Liver (tissue), 9 donors: ENCODE data around the gene PRDM5. TPM values are rescaled to one million over a fixed set of nuclear protein-coding genes. Genes with fewer than 3 reads are reported as not detected.

Experiments
- DNase-seq: peaks from one replicate; pipeline ENCODE4 v3.0.0-alpha.2; 2017; ENCODE audit warnings: low spot score
- H3K27ac ChIP-seq, 2 donors: one replicate each; pipeline ENCODE4 v1.7.0; 2013; ENCODE audit warnings: inconsistent platforms in 2 of 2, low read length in 2 of 2, control low read depth in 1 of 2, low read depth in 1 of 2, mild to moderate bottlenecking in 1 of 2
- H3K27me3 ChIP-seq, 4 donors: one replicate each; pipeline versions ENCODE4 v1.6.1 to v1.7.0; 2013; ENCODE audit warnings: low read length in 3 of 4, inconsistent platforms in 1 of 4, mild to moderate bottlenecking in 1 of 4, moderate library complexity in 1 of 4; ENCODE audit not compliant: control insufficient read depth in 4 of 4, insufficient read depth in 4 of 4
- H3K36me3 ChIP-seq, 4 donors: one replicate each; pipeline versions ENCODE4 v1.6.1 to v1.7.0; 2013; ENCODE audit warnings: low read length in 3 of 4, mild to moderate bottlenecking in 3 of 4, low read depth in 1 of 4, moderate library complexity in 1 of 4; ENCODE audit not compliant: control insufficient read depth in 4 of 4, insufficient read depth in 3 of 4
- H3K4me1 ChIP-seq, 4 donors: one replicate each; pipeline versions ENCODE4 v1.6.1 to v1.7.0; 2013; ENCODE audit warnings: low read length in 3 of 4, mild to moderate bottlenecking in 3 of 4, moderate library complexity in 1 of 4; ENCODE audit not compliant: control insufficient read depth in 4 of 4, insufficient read depth in 4 of 4
- H3K4me3 ChIP-seq, 3 donors: one replicate each; pipeline versions ENCODE4 v1.6.1 to v1.7.0; 2013; ENCODE audit warnings: low read length in 3 of 3, control low read depth in 1 of 3, low read depth in 1 of 3, mild to moderate bottlenecking in 1 of 3
- H3K9ac ChIP-seq, 2 donors: one replicate each; pipeline ENCODE4 v1.7.0; 2013; ENCODE audit warnings: low read length in 2 of 2, mild to moderate bottlenecking in 2 of 2, moderate library complexity in 2 of 2, control low read depth in 1 of 2, low read depth in 1 of 2
- H3K9me3 ChIP-seq, 4 donors: one replicate each; pipeline versions ENCODE4 v1.6.1 to v1.7.0; 2013; ENCODE audit warnings: low read length in 3 of 4; ENCODE audit not compliant: control insufficient read depth in 4 of 4
- FOXA1 ChIP-seq: IDR thresholded peaks from 2 replicates; pipeline ENCODE4 v1.6.1; 2016; ENCODE audit warnings: antibody characterized with exemption
- FOXA2 ChIP-seq: IDR thresholded peaks from 2 replicates; pipeline ENCODE4 v1.6.1; 2016; ENCODE audit warnings: antibody characterized with exemption
- GABPA ChIP-seq, 2 donors: IDR thresholded peaks in 1 of 2; conservative IDR thresholded peaks in 1 of 2; 2 replicates each; pipeline ENCODE4 v1.6.1; 2016; ENCODE audit warnings: antibody characterized with exemption in 2 of 2, mild to moderate bottlenecking in 1 of 2, moderate library complexity in 1 of 2
- HNF4A ChIP-seq, 2 donors: conservative IDR thresholded peaks; 2 replicates each; pipeline ENCODE4 v1.6.1; 2016; ENCODE audit warnings: antibody characterized with exemption in 2 of 2, mild to moderate bottlenecking in 2 of 2
- JUND ChIP-seq, 2 donors: IDR thresholded peaks; 2 replicates each; pipeline ENCODE4 v1.6.1; 2016; ENCODE audit warnings: antibody characterized with exemption in 2 of 2
- NR2F2 ChIP-seq: IDR thresholded peaks from 2 replicates; pipeline ENCODE4 v1.6.1; 2016; ENCODE audit warnings: antibody characterized with exemption
- RAD21 ChIP-seq, 2 donors: IDR thresholded peaks; 2 replicates each; pipeline ENCODE4 v1.6.1; 2016; ENCODE audit warnings: antibody characterized with exemption in 2 of 2, mild to moderate bottlenecking in 2 of 2
- RXRA ChIP-seq, 2 donors: IDR thresholded peaks; 2 replicates each; pipeline ENCODE4 v1.6.1; 2017 to 2018; ENCODE audit warnings: antibody characterized with exemption in 2 of 2, mild to moderate bottlenecking in 1 of 2
- SP1 ChIP-seq: IDR thresholded peaks from 2 replicates; pipeline ENCODE4 v1.6.1; 2018; ENCODE audit warnings: antibody characterized with exemption, mild to moderate bottlenecking
- TAF1 ChIP-seq: conservative IDR thresholded peaks from 2 replicates; pipeline ENCODE4 v1.6.1; 2016; ENCODE audit warnings: antibody characterized with exemption, mild to moderate bottlenecking
- YY1 ChIP-seq: IDR thresholded peaks from 2 replicates; pipeline ENCODE4 v1.6.1; 2016; ENCODE audit warnings: antibody characterized with exemption, mild to moderate bottlenecking
- WGBS: extraction: QIAGEN DNeasy Blood & Tissue Kit; methylation state at CpG from one replicate; pipeline ENCODE4 v1.1.7; 2013; 5-methylcytosine and 5-hydroxymethylcytosine counted together
- polyA plus RNA-seq, 2 donors: library from polyadenylated mRNA; stranded (reverse) in 1 of 2; unstranded in 1 of 2; fragments of 200-250 nt in 1 of 2; fragments of >200 nt in 1 of 2; fragmentation: Nextera tagmentation in 1 of 2; extraction: Ambion mirVana in 1 of 2; gene quantifications; one replicate each; pipeline versions ENCODE4 v1.2.1 to v1.2.3, GENCODE V29; 2013 to 2015
- total RNA-seq, 2 donors: library from RNA; depleted of rRNA; stranded (reverse); fragments of >200 nt; gene quantifications; one replicate each; pipeline ENCODE4 v1.2.3, GENCODE V29; 2014
- TF ChIP-seq, protein P1 (sequence below): IDR thresholded peaks from 2 replicates; pipeline ENCODE4 v1.6.1; 2016; ENCODE audit warnings: antibody characterized with exemption
- TF ChIP-seq, protein P2 (sequence below): IDR thresholded peaks from 2 replicates; pipeline ENCODE4 v1.6.1; 2016; ENCODE audit warnings: antibody characterized with exemption
- TF ChIP-seq, protein P3 (sequence below): fragments of 150-350 bp; IDR thresholded peaks from 2 replicates; pipeline ENCODE4 v1.5.1; 2017; ENCODE audit warnings: improper control_type of control experiment, low read depth, low read length; ENCODE audit not compliant: missing input control
- TF ChIP-seq, protein P4 (sequence below): IDR thresholded peaks from 2 replicates; pipeline ENCODE4 v1.6.1; 2016; ENCODE audit warnings: antibody characterized with exemption
- TF ChIP-seq, protein P5 (sequence below): IDR thresholded peaks from 2 replicates; pipeline ENCODE4 v1.6.1; 2016; ENCODE audit warnings: antibody characterized with exemption, mild to moderate bottlenecking
- donor health status: healthy.
- donor health status: healthy.
- donor health status: healthy.
- donor health status: healthy.
- donor health status: healthy.

PRDM5 gene
- total and polyA plus RNA-seq, 4 donors = 0.17 to 4.0 (median 1.1) TPM

DNA sequence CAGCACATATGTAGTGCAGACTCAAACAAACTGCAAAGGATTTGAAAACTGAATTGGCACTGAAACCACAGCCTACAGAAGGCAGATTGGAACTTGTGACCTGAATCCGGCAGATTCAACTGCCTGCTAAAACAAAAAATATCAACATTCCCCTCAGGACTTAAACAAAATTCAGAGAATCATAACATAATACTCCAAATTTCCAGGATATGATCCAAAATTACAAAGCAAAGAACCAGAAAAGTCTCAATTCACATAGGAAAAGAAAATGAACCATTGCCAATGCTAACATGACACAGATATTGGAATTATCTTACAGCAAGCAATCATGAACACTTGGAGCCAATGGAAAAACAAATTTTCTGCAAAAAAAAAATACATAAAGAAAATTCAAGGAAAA, 250.4 kb downstream of the PRDM5 start:
- H3K27me3 ChIP-seq = no peaks in the 10 kb centered on the region

DNA sequence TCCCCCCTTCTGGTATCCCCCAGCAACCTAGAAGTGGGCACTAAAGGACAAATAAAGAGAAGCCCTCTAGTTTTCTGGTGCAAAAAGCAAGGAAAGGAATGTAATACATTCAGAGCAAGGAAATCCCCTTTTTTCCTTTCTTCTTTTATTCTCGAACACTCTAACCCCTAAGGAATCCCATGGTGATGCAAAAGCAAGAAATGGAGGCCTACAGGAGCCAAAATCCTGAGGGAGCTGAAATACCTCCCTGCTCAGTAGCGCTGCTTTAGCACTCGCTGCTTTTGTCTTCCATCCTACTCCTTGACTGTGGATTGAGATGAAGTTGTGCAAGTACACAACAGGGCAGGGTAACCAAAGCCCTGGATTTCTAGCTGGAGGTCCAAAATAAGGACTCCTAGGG, 251.0 kb downstream of the PRDM5 start:
- Histone ChIP-seq H3K9ac (no peak overlapping the region), H3K27ac (no peak overlapping the region), H3K27me3 (no peaks in the 10 kb centered on the region), H3K4me3 (no peak overlapping the region), H3K4me1 (no peaks in the 10 kb centered on the region), H3K36me3 (no peaks in the 10 kb centered on the region), H3K9me3 (peaks cover 2 to 13% (median 8%) of the 10 kb centered on the region in 4 donors)
- DNase-seq = no peak
- TF ChIP-seq HNF4A (conservative IDR thresholded peaks at IDR 0.05) (no peak), RAD21 (IDR thresholded peaks at IDR 0.05) (no peak), FOXA2 (no peak), YY1 (no peak), GABPA (IDR thresholded peaks at IDR 0.05 in 1 of 2, conservative IDR thresholded peaks at IDR 0.05 in 1 of 2) (no peak)
- TF ChIP-seq, protein P1, sequence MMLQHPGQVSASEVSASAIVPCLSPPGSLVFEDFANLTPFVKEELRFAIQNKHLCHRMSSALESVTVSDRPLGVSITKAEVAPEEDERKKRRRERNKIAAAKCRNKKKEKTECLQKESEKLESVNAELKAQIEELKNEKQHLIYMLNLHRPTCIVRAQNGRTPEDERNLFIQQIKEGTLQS = no peak
- TF ChIP-seq, protein P2, sequence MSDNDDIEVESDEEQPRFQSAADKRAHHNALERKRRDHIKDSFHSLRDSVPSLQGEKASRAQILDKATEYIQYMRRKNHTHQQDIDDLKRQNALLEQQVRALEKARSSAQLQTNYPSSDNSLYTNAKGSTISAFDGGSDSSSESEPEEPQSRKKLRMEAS = no peak
- WGBS = 86% methylated on average over 3 of the region's 3 CpGs

More for the DNA sequence above, 250.4 kb downstream of the PRDM5 start:
- Histone ChIP-seq H3K9me3 (peaks cover 2 to 13% (median 8%) of the 10 kb centered on the region in 4 donors), H3K4me3 (no peak overlapping the region), H3K27ac (no peak overlapping the region), H3K36me3 (no peaks in the 10 kb centered on the region), H3K9ac (no peak overlapping the region), H3K4me1 (no peaks in the 10 kb centered on the region)
- TF ChIP-seq RAD21 (IDR thresholded peaks at IDR 0.05) (no peak), YY1 (no peak), NR2F2 (no peak), FOXA1 (no peak)
- no peak for DNase-seq
- 50% methylated on average over 1 of the region's 1 CpG for WGBS

DNA sequence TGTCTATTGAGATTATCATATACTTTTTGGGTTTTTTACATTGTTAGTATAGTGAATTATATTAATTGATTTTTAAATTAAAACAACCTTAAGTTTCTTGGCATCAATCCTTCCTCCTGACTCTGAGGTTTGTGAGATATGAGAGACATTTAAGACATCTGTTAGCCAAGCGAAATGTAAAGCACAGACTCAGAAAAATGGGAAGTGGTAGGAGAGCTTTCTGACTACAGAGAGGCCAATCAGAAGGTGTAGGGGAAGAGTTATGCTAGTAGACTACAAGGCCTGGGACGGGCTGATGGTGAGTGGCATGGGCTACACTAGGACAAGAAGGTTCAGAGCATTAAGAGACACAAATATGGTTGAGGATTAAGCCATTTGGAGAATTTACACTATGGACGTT, 255.4 kb downstream of the PRDM5 start:
- TF ChIP-seq, protein P2 = no peak
- TF ChIP-seq FOXA2 = no peak
- WGBS = 69% methylated on average over 3 of the region's 3 CpGs

DNA sequence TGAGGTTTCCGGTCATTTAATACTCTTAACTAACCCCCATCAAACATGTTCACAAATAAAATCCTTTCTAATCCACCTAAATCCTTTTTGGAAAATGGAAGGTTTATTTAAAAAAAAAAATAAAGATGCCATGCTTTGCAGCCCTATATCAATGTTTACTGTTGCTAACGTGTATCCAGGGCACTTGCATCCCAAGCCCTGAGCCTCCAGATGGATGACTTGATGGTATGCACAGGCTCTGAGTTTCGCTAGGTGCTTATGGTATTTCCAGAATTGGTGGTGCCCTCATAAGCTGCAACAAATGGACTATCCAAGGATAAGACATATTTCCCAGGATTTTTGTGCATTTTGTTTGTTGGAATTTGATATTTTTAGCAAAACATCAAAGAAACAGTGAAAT, 257.7 kb downstream of the PRDM5 start:
- Histone ChIP-seq H3K4me3 (no peak overlapping the region), H3K36me3 (no peaks in the 10 kb centered on the region), H3K27me3 (no peaks in the 10 kb centered on the region), H3K4me1 (no peaks in the 10 kb centered on the region), H3K9me3 (peaks cover 0 to under 1% (median 0%) of the 10 kb centered on the region in 4 donors), H3K27ac (no peak overlapping the region), H3K9ac (no peak overlapping the region)
- WGBS = 78% methylated on average over 3 of the region's 3 CpGs
- DNase-seq = no peak
- TF ChIP-seq, protein P3, sequence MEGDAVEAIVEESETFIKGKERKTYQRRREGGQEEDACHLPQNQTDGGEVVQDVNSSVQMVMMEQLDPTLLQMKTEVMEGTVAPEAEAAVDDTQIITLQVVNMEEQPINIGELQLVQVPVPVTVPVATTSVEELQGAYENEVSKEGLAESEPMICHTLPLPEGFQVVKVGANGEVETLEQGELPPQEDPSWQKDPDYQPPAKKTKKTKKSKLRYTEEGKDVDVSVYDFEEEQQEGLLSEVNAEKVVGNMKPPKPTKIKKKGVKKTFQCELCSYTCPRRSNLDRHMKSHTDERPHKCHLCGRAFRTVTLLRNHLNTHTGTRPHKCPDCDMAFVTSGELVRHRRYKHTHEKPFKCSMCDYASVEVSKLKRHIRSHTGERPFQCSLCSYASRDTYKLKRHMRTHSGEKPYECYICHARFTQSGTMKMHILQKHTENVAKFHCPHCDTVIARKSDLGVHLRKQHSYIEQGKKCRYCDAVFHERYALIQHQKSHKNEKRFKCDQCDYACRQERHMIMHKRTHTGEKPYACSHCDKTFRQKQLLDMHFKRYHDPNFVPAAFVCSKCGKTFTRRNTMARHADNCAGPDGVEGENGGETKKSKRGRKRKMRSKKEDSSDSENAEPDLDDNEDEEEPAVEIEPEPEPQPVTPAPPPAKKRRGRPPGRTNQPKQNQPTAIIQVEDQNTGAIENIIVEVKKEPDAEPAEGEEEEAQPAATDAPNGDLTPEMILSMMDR = no peak
- TF ChIP-seq SP1 (no peak), TAF1 (no peak), RAD21 (IDR thresholded peaks at IDR 0.05) (no peak), JUND (IDR thresholded peaks at IDR 0.05) (no peak), RXRA (IDR thresholded peaks at IDR 0.05) (no peak)
- TF ChIP-seq, protein P4, sequence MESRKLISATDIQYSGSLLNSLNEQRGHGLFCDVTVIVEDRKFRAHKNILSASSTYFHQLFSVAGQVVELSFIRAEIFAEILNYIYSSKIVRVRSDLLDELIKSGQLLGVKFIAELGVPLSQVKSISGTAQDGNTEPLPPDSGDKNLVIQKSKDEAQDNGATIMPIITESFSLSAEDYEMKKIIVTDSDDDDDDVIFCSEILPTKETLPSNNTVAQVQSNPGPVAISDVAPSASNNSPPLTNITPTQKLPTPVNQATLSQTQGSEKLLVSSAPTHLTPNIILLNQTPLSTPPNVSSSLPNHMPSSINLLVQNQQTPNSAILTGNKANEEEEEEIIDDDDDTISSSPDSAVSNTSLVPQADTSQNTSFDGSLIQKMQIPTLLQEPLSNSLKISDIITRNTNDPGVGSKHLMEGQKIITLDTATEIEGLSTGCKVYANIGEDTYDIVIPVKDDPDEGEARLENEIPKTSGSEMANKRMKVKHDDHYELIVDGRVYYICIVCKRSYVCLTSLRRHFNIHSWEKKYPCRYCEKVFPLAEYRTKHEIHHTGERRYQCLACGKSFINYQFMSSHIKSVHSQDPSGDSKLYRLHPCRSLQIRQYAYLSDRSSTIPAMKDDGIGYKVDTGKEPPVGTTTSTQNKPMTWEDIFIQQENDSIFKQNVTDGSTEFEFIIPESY = no peak
- TF ChIP-seq, protein P5, sequence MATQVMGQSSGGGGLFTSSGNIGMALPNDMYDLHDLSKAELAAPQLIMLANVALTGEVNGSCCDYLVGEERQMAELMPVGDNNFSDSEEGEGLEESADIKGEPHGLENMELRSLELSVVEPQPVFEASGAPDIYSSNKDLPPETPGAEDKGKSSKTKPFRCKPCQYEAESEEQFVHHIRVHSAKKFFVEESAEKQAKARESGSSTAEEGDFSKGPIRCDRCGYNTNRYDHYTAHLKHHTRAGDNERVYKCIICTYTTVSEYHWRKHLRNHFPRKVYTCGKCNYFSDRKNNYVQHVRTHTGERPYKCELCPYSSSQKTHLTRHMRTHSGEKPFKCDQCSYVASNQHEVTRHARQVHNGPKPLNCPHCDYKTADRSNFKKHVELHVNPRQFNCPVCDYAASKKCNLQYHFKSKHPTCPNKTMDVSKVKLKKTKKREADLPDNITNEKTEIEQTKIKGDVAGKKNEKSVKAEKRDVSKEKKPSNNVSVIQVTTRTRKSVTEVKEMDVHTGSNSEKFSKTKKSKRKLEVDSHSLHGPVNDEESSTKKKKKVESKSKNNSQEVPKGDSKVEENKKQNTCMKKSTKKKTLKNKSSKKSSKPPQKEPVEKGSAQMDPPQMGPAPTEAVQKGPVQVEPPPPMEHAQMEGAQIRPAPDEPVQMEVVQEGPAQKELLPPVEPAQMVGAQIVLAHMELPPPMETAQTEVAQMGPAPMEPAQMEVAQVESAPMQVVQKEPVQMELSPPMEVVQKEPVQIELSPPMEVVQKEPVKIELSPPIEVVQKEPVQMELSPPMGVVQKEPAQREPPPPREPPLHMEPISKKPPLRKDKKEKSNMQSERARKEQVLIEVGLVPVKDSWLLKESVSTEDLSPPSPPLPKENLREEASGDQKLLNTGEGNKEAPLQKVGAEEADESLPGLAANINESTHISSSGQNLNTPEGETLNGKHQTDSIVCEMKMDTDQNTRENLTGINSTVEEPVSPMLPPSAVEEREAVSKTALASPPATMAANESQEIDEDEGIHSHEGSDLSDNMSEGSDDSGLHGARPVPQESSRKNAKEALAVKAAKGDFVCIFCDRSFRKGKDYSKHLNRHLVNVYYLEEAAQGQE = no peak
- TF ChIP-seq, protein P1 = no peak

More for the DNA sequence above, 255.4 kb downstream of the PRDM5 start:
- H3K27ac ChIP-seq = no peak overlapping the region
- DNase-seq = no peak
- no peaks in the 10 kb centered on the region for H3K27me3 ChIP-seq
- H3K4me1 ChIP-seq = no peaks in the 10 kb centered on the region
- H3K9ac ChIP-seq = no peak overlapping the region
- peaks cover 0 to 5% (median 2%) of the 10 kb centered on the region in 4 donors for H3K9me3 ChIP-seq
- no peaks in the 10 kb centered on the region for H3K36me3 ChIP-seq
- no peak overlapping the region for H3K4me3 ChIP-seq
